Activated CD4-positive, alpha-beta memory T cell treated with anti-CD3 and anti-CD28 coated beads for 36 hours (primary cell): ENCODE measurements around the gene TUBGCP5. TPM values are rescaled to one million over a fixed set of nuclear protein-coding genes. Genes with fewer than 3 reads are reported as not detected.
"Not testable (repeated sequence)": the region's sequence is repeated elsewhere in the genome, so short reads cannot be mapped to it uniquely, and the experiment has no call there.

Experiments
- CTCF ChIA-PET: fragments of 350-600 bp; sonication (Branson Sonifier 250); formaldehyde crosslinking; loops from one replicate; lab custom pipeline; 2021; ENCODE audit warnings: antibody characterized with exemption, inconsistent platforms; lab: Charles Lee
- POLR2A ChIA-PET: fragments of 350-600 bp; sonication (Branson Sonifier 250); formaldehyde crosslinking; loops from one replicate; lab custom pipeline; 2021; ENCODE audit warnings: antibody characterized with exemption; lab: Charles Lee
- DNase-seq: peaks from one replicate; pipeline ENCODE4 v3.0.0-alpha.2; 2020
- H3K27ac Mint-ChIP-seq: one replicate; pipeline ENCODE4 v1.8.0; 2021; ENCODE audit warnings: mixed read lengths
- H3K27me3 Mint-ChIP-seq: one replicate; pipeline ENCODE4 v1.8.0; 2021; ENCODE audit warnings: mixed read lengths
- H3K36me3 Mint-ChIP-seq: one replicate; pipeline ENCODE4 v1.8.0; 2021; ENCODE audit warnings: mixed read lengths
- H3K4me1 Mint-ChIP-seq: one replicate; pipeline ENCODE4 v1.8.0; 2021; ENCODE audit warnings: low read depth, mixed read lengths
- H3K4me3 Mint-ChIP-seq: one replicate; pipeline ENCODE4 v1.8.0; 2021; ENCODE audit warnings: mild to moderate bottlenecking, mixed read lengths
- H3K9me3 Mint-ChIP-seq: one replicate; pipeline ENCODE4 v1.8.0; 2021; ENCODE audit warnings: mixed read lengths
- intact Hi-C: fragments of 100-400 bp; cut with micrococcal nuclease; formaldehyde crosslinking; loops from one replicate; pipeline ENCODE4 v1.15.1; 2023
- total RNA-seq, 2 experiments: library from RNA; stranded (reverse); gene quantifications; one replicate each; pipeline ENCODE4 v1.2.3, GENCODE V29; 2021

Gene TUBGCP5
- total RNA-seq, 2 experiments from 2014 or later = 13.7 to 15.3 TPM

GRCh38 chr15:23065836-23066235 is 26.5 kb upstream of the TUBGCP5 start:
- Mint-ChIP-seq H3K4me3 (no peak overlapping the region), H3K27ac (no peak overlapping the region), H3K27me3 (peaks cover 2% of the 10 kb centered on the region), H3K4me1 (no peaks in the 10 kb centered on the region), H3K9me3 (peaks cover 8% of the 10 kb centered on the region), H3K36me3 (no peaks in the 10 kb centered on the region)
- intact Hi-C loops = no loop called here
- ChIA-PET POLR2A (no interaction called here), CTCF (no interaction called here)
- no peak for DNase-seq

GRCh38 chr15:23064156-23064555 is 24.8 kb upstream of the TUBGCP5 start:
- Mint-ChIP-seq H3K4me1 (no peaks in the 10 kb centered on the region), H3K9me3 (peaks cover 8% of the 10 kb centered on the region), H3K36me3 (no peaks in the 10 kb centered on the region), H3K4me3 (no peak overlapping the region), H3K27me3 (peaks cover 2% of the 10 kb centered on the region), H3K27ac (no peak overlapping the region)
- ChIA-PET CTCF (no interaction called here), POLR2A (no interaction called here)
- no peak for DNase-seq
- intact Hi-C loops = no loop called here

GRCh38 chr15:23057707-23058106 is 18.3 kb upstream of the TUBGCP5 start:
- POLR2A ChIA-PET = no interaction called here
- Mint-ChIP-seq H3K4me1 (no peaks in the 10 kb centered on the region), H3K4me3 (no peak overlapping the region), H3K27me3 (no peaks in the 10 kb centered on the region), H3K9me3 (peaks cover 5% of the 10 kb centered on the region), H3K27ac (no peak overlapping the region), H3K36me3 (no peaks in the 10 kb centered on the region)
- CTCF ChIA-PET = no interaction called here
- intact Hi-C loops = no loop called here
- no peak for DNase-seq

- ChIA-PET POLR2A (no interaction called here), CTCF (no interaction called here)
- H3K27me3 Mint-ChIP-seq = no peaks in the 10 kb centered on the region
- H3K36me3 Mint-ChIP-seq = no peaks in the 10 kb centered on the region
- intact Hi-C loops = no loop called here
- DNase-seq = no peak
- no peaks in the 10 kb centered on the region for H3K9me3 Mint-ChIP-seq
- no peak overlapping the region for H3K27ac Mint-ChIP-seq
- H3K4me1 Mint-ChIP-seq = no peaks in the 10 kb centered on the region
- no peak overlapping the region for H3K4me3 Mint-ChIP-seq
These were observed 15.9 kb upstream of the TUBGCP5 start for GRCh38 chr15:23055316-23055715.

DNA sequence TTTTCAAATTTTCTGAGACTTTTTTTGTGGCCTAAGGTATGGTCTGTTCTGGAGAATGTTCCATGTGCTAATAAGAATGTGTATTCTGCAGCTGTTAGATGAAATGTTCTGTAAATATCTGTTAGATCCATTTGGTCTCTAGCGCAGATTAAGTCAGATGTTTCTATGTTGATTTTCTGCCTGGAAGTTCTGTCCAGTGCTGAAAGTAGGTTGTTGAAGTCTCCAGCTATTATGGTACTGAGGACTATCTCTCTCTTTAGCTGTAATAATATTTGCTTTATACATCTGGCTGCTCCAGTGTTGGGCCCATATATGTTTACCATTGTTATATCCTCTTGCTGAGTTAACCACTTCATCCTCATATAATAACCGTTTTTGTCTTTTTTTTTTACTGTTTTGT is 13.2 kb upstream of the TUBGCP5 start:
- Mint-ChIP-seq H3K4me1 (no peaks in the 10 kb centered on the region), H3K9me3 (no peaks in the 10 kb centered on the region), H3K27ac (no peak overlapping the region), H3K4me3 (no peak overlapping the region), H3K27me3 (no peaks in the 10 kb centered on the region), H3K36me3 (no peaks in the 10 kb centered on the region)
- ChIA-PET CTCF (no interaction called here), POLR2A (no interaction called here)
- DNase-seq = no peak
- intact Hi-C loops = no loop called here

- ChIA-PET POLR2A (no interaction called here), CTCF (no interaction called here)
- Mint-ChIP-seq H3K4me1 (no peaks in the 10 kb centered on the region), H3K27me3 (no peaks in the 10 kb centered on the region), H3K27ac (no peak overlapping the region), H3K36me3 (no peaks in the 10 kb centered on the region), H3K4me3 (no peak overlapping the region), H3K9me3 (no peaks in the 10 kb centered on the region)
- no peak for DNase-seq
- intact Hi-C loops = no loop called here
These were observed 11.3 kb upstream of the TUBGCP5 start for GRCh38 chr15:23050708-23051107.

- ChIA-PET CTCF (no interaction called here), POLR2A (no interaction called here)
- H3K9me3 Mint-ChIP-seq = no peaks in the 10 kb centered on the region
- H3K4me1 Mint-ChIP-seq = no peaks in the 10 kb centered on the region
- no peak overlapping the region for H3K4me3 Mint-ChIP-seq
- no peak for DNase-seq
- intact Hi-C loops = no loop called here
- H3K27ac Mint-ChIP-seq = no peak overlapping the region
- H3K36me3 Mint-ChIP-seq = no peaks in the 10 kb centered on the region
- H3K27me3 Mint-ChIP-seq = no peaks in the 10 kb centered on the region
These were observed 10.7 kb upstream of the TUBGCP5 start for GRCh38 chr15:23049984-23050628.

DNA sequence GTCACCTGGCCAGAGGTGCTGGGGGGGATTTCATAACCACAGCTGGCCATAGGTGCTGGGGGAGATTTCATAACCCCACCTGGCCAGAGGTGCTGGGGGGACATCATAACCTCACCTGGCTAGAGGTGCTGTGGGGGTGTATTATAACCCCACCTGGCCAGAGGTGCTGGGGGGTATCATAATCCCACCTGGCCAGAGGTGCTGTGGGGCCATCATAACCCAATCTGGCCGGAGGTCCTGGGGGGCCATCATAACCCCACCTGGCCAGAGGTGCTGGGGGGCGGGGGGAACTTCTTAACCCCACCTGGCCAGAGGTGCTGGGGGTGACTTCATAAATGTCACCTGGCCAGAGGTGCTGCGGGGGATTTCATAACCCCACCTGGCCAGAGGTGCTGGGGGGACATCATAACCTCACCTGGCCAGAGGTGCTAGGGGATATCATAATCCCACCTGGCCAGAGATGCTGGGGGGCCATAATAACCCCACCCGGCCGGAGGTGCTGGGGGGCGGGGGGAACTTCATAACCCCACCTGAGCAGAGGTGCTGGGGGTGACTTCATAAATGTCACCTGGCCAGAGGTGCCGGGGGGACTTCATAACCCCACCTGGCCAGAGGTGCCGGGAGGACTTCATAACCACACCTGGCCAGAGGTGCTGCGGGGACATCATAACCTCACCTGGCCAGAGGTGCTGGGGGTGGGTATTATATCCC is 9.4 kb upstream of the TUBGCP5 start:
- H3K4me1 Mint-ChIP-seq, H3K36me3 Mint-ChIP-seq, DNase-seq, POLR2A ChIA-PET, CTCF ChIA-PET, H3K4me3 Mint-ChIP-seq, H3K27me3 Mint-ChIP-seq, H3K9me3 Mint-ChIP-seq, H3K27ac Mint-ChIP-seq, intact Hi-C loops: not testable (repeated sequence)

- H3K4me1 Mint-ChIP-seq, CTCF ChIA-PET, intact Hi-C loops: not testable (repeated sequence)
These were observed 4.6 kb upstream of the TUBGCP5 start for GRCh38 chr15:23043987-23044386.

GRCh38 chr15:23043535-23043934 is 4.2 kb upstream of the TUBGCP5 start:
- DNase-seq, H3K27me3 Mint-ChIP-seq, H3K4me1 Mint-ChIP-seq, H3K36me3 Mint-ChIP-seq, H3K9me3 Mint-ChIP-seq, H3K4me3 Mint-ChIP-seq, POLR2A ChIA-PET, CTCF ChIA-PET, H3K27ac Mint-ChIP-seq, intact Hi-C loops: not testable (repeated sequence)

More at GRCh38 chr15:23043987-23044386, 4.6 kb upstream of the TUBGCP5 start:
- H3K9me3 Mint-ChIP-seq, H3K36me3 Mint-ChIP-seq, H3K4me3 Mint-ChIP-seq, H3K27ac Mint-ChIP-seq, POLR2A ChIA-PET, DNase-seq, H3K27me3 Mint-ChIP-seq: not testable (repeated sequence)

- H3K4me3 Mint-ChIP-seq, H3K9me3 Mint-ChIP-seq, DNase-seq, H3K27ac Mint-ChIP-seq, POLR2A ChIA-PET, CTCF ChIA-PET, H3K36me3 Mint-ChIP-seq, H3K27me3 Mint-ChIP-seq, intact Hi-C loops: not testable (repeated sequence)
- peaks cover 15% of the 10 kb centered on the region for H3K4me1 Mint-ChIP-seq
These were observed 2.4 kb upstream of the TUBGCP5 start for GRCh38 chr15:23041736-23042135.

DNA sequence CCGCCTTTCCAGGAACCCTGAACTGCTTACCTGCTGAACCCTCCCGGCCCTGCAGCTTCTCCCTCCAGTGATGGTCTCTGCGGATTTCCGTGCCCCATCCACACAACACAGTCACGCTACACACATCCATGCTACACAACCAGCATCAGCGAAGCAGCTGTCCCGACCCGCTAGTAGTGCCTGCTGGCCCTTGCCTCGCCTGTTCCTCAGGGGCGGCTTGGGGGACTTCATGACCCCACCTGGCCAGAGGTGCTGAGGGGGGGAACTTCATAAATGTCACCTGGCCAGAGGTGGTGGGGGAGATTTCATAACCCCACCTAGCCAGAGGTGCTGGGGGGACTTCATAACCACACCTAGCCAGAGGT is 530 bp upstream of the TUBGCP5 start:
- H3K4me1 Mint-ChIP-seq = peaks cover 25% of the 10 kb centered on the region
- POLR2A ChIA-PET = interaction anchor here (0.8 to 1.5 kb wide), 5 partner anchors 9 to 526 kb away, joined by 3 to 8 read pairs (median 4); partner anchors contain the start of genes CYFIP1 and NIPA2
- H3K4me3 Mint-ChIP-seq = peak overlapping the region; percentile 86

More for the DNA sequence above, 530 bp upstream of the TUBGCP5 start:
- no peak for DNase-seq
- H3K27ac Mint-ChIP-seq = peak overlapping the region; percentile 66
- CTCF ChIA-PET = interaction anchor here (0.6 to 1.5 kb wide), 7 partner anchors 9 to 280 kb away, joined by 3 to 6 read pairs (median 4); no protein-coding TSS in a partner anchor
- no peaks in the 10 kb centered on the region for H3K9me3 Mint-ChIP-seq
- H3K36me3 Mint-ChIP-seq = peaks cover 5% of the 10 kb centered on the region
- intact Hi-C loops = loop anchor here (1.0 to 5.0 kb wide), 3 partner anchors 59 to 427 kb away; partner anchors contain the start of genes CYFIP1 and NIPA2
- no peaks in the 10 kb centered on the region for H3K27me3 Mint-ChIP-seq
